Liver (tissue), 9 donors: ENCODE results near the gene ASS1. TPM values are rescaled to one million over a fixed set of nuclear protein-coding genes. Genes with fewer than 3 reads are reported as not detected.

Experiments
- DNase-seq: peaks from one replicate; pipeline ENCODE4 v3.0.0-alpha.2; 2017; ENCODE audit warnings: low spot score
- H3K27ac ChIP-seq, 2 donors: one replicate each; pipeline ENCODE4 v1.7.0; 2013; ENCODE audit warnings: inconsistent platforms in 2 of 2, low read length in 2 of 2, control low read depth in 1 of 2, low read depth in 1 of 2, mild to moderate bottlenecking in 1 of 2
- H3K27me3 ChIP-seq, 4 donors: one replicate each; pipeline versions ENCODE4 v1.6.1 to v1.7.0; 2013; ENCODE audit warnings: low read length in 3 of 4, inconsistent platforms in 1 of 4, mild to moderate bottlenecking in 1 of 4, moderate library complexity in 1 of 4; ENCODE audit not compliant: control insufficient read depth in 4 of 4, insufficient read depth in 4 of 4
- H3K36me3 ChIP-seq, 4 donors: one replicate each; pipeline versions ENCODE4 v1.6.1 to v1.7.0; 2013; ENCODE audit warnings: low read length in 3 of 4, mild to moderate bottlenecking in 3 of 4, low read depth in 1 of 4, moderate library complexity in 1 of 4; ENCODE audit not compliant: control insufficient read depth in 4 of 4, insufficient read depth in 3 of 4
- H3K4me1 ChIP-seq, 4 donors: one replicate each; pipeline versions ENCODE4 v1.6.1 to v1.7.0; 2013; ENCODE audit warnings: low read length in 3 of 4, mild to moderate bottlenecking in 3 of 4, moderate library complexity in 1 of 4; ENCODE audit not compliant: control insufficient read depth in 4 of 4, insufficient read depth in 4 of 4
- H3K4me3 ChIP-seq, 3 donors: one replicate each; pipeline versions ENCODE4 v1.6.1 to v1.7.0; 2013; ENCODE audit warnings: low read length in 3 of 3, control low read depth in 1 of 3, low read depth in 1 of 3, mild to moderate bottlenecking in 1 of 3
- H3K9ac ChIP-seq, 2 donors: one replicate each; pipeline ENCODE4 v1.7.0; 2013; ENCODE audit warnings: low read length in 2 of 2, mild to moderate bottlenecking in 2 of 2, moderate library complexity in 2 of 2, control low read depth in 1 of 2, low read depth in 1 of 2
- H3K9me3 ChIP-seq, 4 donors: one replicate each; pipeline versions ENCODE4 v1.6.1 to v1.7.0; 2013; ENCODE audit warnings: low read length in 3 of 4; ENCODE audit not compliant: control insufficient read depth in 4 of 4
- FOXA2 ChIP-seq: IDR thresholded peaks from 2 replicates; pipeline ENCODE4 v1.6.1; 2016; ENCODE audit warnings: antibody characterized with exemption
- GABPA ChIP-seq, 2 donors: IDR thresholded peaks in 1 of 2; conservative IDR thresholded peaks in 1 of 2; 2 replicates each; pipeline ENCODE4 v1.6.1; 2016; ENCODE audit warnings: antibody characterized with exemption in 2 of 2, mild to moderate bottlenecking in 1 of 2, moderate library complexity in 1 of 2
- HNF4A ChIP-seq, 2 donors: conservative IDR thresholded peaks; 2 replicates each; pipeline ENCODE4 v1.6.1; 2016; ENCODE audit warnings: antibody characterized with exemption in 2 of 2, mild to moderate bottlenecking in 2 of 2
- HNF4G ChIP-seq: IDR thresholded peaks from 2 replicates; pipeline ENCODE4 v1.6.1; 2016; ENCODE audit warnings: antibody characterized with exemption
- NR2F2 ChIP-seq: IDR thresholded peaks from 2 replicates; pipeline ENCODE4 v1.6.1; 2016; ENCODE audit warnings: antibody characterized with exemption
- RAD21 ChIP-seq, 2 donors: IDR thresholded peaks; 2 replicates each; pipeline ENCODE4 v1.6.1; 2016; ENCODE audit warnings: antibody characterized with exemption in 2 of 2, mild to moderate bottlenecking in 2 of 2
- SP1 ChIP-seq: IDR thresholded peaks from 2 replicates; pipeline ENCODE4 v1.6.1; 2018; ENCODE audit warnings: antibody characterized with exemption, mild to moderate bottlenecking
- WGBS: extraction: QIAGEN DNeasy Blood & Tissue Kit; methylation state at CpG from one replicate; pipeline ENCODE4 v1.1.7; 2013; 5-methylcytosine and 5-hydroxymethylcytosine counted together
- polyA plus RNA-seq, 2 donors: library from polyadenylated mRNA; stranded (reverse) in 1 of 2; unstranded in 1 of 2; fragments of 200-250 nt in 1 of 2; fragments of >200 nt in 1 of 2; fragmentation: Nextera tagmentation in 1 of 2; extraction: Ambion mirVana in 1 of 2; gene quantifications; one replicate each; pipeline versions ENCODE4 v1.2.1 to v1.2.3, GENCODE V29; 2013 to 2015
- total RNA-seq, 2 donors: library from RNA; depleted of rRNA; stranded (reverse); fragments of >200 nt; gene quantifications; one replicate each; pipeline ENCODE4 v1.2.3, GENCODE V29; 2014
- TF ChIP-seq, protein P1 (sequence below): IDR thresholded peaks from 2 replicates; pipeline ENCODE4 v1.6.1; 2016; ENCODE audit warnings: antibody characterized with exemption, mild to moderate bottlenecking
- TF ChIP-seq, protein P2 (sequence below): IDR thresholded peaks from 2 replicates; pipeline ENCODE4 v1.6.1; 2016; ENCODE audit warnings: antibody characterized with exemption
- TF ChIP-seq, protein P3 (sequence below): IDR thresholded peaks from 2 replicates; pipeline ENCODE4 v1.6.1; 2016; ENCODE audit warnings: antibody characterized with exemption
- TF ChIP-seq, protein P4 (sequence below): IDR thresholded peaks from 2 replicates; pipeline ENCODE4 v1.6.1; 2016; ENCODE audit warnings: antibody characterized with exemption
- donor health status: healthy.
- donor health status: healthy.
- donor health status: healthy.
- donor health status: healthy.
- donor health status: healthy.

Gene ASS1
- total and polyA plus RNA-seq, 4 donors = 396 to 711 (median 533) TPM

DNA sequence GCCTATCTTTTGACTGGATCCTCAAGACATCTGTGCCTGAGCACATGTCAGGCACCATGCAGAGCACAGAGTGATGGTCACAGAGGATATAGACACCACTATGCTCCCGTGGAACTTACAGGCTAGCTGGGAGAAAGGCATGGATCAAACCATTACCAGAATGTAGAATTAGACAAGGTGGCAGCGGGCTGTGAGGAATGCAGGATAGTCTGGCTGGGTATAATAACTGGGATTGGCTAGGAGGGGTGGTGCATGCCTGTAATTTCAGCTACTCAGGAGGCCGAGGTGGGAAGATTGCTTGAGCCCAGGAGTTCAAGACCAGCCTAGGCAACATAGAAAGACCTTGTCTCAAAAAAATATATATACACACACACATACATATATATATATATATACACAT is 50.3 kb downstream of the ASS1 start:
- Histone ChIP-seq H3K9me3 (peaks cover 0 to 11% (median 5%) of the 10 kb centered on the region in 4 donors), H3K27me3 (no peaks in the 10 kb centered on the region), H3K4me1 (peaks cover 8 to 35% (median 21%) of the 10 kb centered on the region in 4 donors), H3K27ac (no peak overlapping the region), H3K9ac (no peak overlapping the region), H3K4me3 (no peak overlapping the region), H3K36me3 (peaks cover 10 to 53% (median 50%) of the 10 kb centered on the region in 4 donors)
- TF ChIP-seq SP1 (no peak), RAD21 (IDR thresholded peaks at IDR 0.05) (no peak), FOXA2 (no peak), HNF4G (no peak), GABPA (IDR thresholded peaks at IDR 0.05 in 1 of 2, conservative IDR thresholded peaks at IDR 0.05 in 1 of 2) (no peak)
- TF ChIP-seq, protein P1, sequence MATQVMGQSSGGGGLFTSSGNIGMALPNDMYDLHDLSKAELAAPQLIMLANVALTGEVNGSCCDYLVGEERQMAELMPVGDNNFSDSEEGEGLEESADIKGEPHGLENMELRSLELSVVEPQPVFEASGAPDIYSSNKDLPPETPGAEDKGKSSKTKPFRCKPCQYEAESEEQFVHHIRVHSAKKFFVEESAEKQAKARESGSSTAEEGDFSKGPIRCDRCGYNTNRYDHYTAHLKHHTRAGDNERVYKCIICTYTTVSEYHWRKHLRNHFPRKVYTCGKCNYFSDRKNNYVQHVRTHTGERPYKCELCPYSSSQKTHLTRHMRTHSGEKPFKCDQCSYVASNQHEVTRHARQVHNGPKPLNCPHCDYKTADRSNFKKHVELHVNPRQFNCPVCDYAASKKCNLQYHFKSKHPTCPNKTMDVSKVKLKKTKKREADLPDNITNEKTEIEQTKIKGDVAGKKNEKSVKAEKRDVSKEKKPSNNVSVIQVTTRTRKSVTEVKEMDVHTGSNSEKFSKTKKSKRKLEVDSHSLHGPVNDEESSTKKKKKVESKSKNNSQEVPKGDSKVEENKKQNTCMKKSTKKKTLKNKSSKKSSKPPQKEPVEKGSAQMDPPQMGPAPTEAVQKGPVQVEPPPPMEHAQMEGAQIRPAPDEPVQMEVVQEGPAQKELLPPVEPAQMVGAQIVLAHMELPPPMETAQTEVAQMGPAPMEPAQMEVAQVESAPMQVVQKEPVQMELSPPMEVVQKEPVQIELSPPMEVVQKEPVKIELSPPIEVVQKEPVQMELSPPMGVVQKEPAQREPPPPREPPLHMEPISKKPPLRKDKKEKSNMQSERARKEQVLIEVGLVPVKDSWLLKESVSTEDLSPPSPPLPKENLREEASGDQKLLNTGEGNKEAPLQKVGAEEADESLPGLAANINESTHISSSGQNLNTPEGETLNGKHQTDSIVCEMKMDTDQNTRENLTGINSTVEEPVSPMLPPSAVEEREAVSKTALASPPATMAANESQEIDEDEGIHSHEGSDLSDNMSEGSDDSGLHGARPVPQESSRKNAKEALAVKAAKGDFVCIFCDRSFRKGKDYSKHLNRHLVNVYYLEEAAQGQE = no peak
- TF ChIP-seq, protein P2, sequence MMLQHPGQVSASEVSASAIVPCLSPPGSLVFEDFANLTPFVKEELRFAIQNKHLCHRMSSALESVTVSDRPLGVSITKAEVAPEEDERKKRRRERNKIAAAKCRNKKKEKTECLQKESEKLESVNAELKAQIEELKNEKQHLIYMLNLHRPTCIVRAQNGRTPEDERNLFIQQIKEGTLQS = no peak
- TF ChIP-seq, protein P3, sequence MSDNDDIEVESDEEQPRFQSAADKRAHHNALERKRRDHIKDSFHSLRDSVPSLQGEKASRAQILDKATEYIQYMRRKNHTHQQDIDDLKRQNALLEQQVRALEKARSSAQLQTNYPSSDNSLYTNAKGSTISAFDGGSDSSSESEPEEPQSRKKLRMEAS = no peak
- no peak for DNase-seq
- WGBS = 95% methylated on average over 3 of the region's 3 CpGs

DNA sequence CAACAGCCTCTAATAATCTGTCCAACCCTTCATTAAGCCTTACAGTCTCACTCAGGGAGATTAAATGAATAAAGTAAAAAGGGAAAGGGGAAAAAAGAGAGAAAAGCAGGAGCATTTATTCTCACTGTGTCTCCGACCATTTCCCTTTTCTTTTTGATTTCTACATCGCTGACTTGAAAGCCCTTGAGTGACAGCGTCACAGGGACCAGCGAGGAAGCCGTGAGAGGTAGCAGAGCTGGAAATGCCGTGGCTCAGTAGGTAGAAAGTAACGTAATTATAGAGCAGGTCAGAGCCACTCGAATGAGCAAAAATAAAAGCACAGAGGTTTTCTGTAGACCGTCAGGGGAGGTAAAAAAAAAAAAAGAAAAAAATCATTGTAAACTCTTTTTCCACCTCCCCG is 52.4 kb downstream of the ASS1 start:
- no peak overlapping the region for H3K4me3 ChIP-seq
- no peak for DNase-seq
- TF ChIP-seq NR2F2 = no peak
- H3K9me3 ChIP-seq = peaks cover 0 to 11% (median 5%) of the 10 kb centered on the region in 4 donors
- H3K9ac ChIP-seq = peak overlapping the region in 1 of 2 donors; percentile 16
- H3K4me1 ChIP-seq = peaks cover 10 to 41% (median 25%) of the 10 kb centered on the region in 4 donors
- no peaks in the 10 kb centered on the region for H3K27me3 ChIP-seq
- H3K27ac ChIP-seq = peak overlapping the region; percentile 88 to 97
- peaks cover 4 to 42% (median 32%) of the 10 kb centered on the region in 4 donors for H3K36me3 ChIP-seq
- WGBS = 95% methylated on average over 10 of the region's 10 CpGs

DNA sequence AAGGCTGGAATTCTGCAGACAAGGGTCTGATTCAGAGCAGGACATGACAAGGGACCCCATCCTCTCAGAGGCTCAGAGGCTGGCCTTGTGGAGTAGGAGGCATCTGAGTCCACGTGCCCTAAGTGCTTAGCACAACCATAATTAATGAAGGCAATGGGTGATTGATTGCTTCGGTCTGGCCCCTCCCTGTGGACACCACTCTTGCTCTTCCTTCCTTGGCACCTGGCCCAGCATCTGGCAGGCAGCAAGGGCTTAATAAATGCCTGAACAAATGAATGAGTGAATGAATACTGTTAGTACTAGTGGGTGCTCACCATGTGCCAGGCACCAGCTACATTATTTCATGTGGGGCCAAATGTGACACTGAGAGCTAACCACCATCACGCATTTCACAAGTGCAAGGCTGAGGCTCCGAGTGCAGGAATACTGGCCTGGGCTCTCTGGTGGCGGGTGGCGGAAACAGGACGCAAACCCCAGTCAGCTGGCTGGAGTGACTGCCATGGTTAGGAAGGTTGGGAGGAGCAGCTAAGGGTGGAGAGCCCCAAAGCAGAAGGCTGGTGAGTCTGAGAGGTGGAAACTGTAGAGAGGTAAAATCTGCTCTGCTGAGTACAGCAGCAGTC is 53.6 kb downstream of the ASS1 start:
- Histone ChIP-seq H3K36me3 (peaks cover 0 to 32% (median 21%) of the 10 kb centered on the region in 4 donors), H3K4me1 (peaks cover 10 to 41% (median 25%) of the 10 kb centered on the region in 4 donors), H3K4me3 (no peak overlapping the region), H3K9ac (no peak overlapping the region), H3K27me3 (no peaks in the 10 kb centered on the region), H3K27ac (peak overlapping the region; percentile 88 to 97), H3K9me3 (peaks cover 0 to 11% (median 5%) of the 10 kb centered on the region in 4 donors)
- TF ChIP-seq, protein P1 = no peak
- TF ChIP-seq NR2F2 = no peak
- TF ChIP-seq HNF4A (conservative IDR thresholded peaks at IDR 0.05) = no peak
- TF ChIP-seq, protein P4, sequence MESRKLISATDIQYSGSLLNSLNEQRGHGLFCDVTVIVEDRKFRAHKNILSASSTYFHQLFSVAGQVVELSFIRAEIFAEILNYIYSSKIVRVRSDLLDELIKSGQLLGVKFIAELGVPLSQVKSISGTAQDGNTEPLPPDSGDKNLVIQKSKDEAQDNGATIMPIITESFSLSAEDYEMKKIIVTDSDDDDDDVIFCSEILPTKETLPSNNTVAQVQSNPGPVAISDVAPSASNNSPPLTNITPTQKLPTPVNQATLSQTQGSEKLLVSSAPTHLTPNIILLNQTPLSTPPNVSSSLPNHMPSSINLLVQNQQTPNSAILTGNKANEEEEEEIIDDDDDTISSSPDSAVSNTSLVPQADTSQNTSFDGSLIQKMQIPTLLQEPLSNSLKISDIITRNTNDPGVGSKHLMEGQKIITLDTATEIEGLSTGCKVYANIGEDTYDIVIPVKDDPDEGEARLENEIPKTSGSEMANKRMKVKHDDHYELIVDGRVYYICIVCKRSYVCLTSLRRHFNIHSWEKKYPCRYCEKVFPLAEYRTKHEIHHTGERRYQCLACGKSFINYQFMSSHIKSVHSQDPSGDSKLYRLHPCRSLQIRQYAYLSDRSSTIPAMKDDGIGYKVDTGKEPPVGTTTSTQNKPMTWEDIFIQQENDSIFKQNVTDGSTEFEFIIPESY = no peak
- TF ChIP-seq, protein P3 = no peak
- TF ChIP-seq HNF4G = no peak
- no peak for DNase-seq
- WGBS = 71% methylated on average over 7 of the region's 7 CpGs
